Testis (tissue), 3 donors: ENCODE measurements around the gene VAMP1. TPM values are rescaled to one million over a fixed set of nuclear protein-coding genes. Genes with fewer than 3 reads are reported as not detected.
A peak's percentile ranks its signal among the peaks of the same experiment; 100 is the strongest.
"Not testable (repeated sequence)": the region's sequence is repeated elsewhere in the genome, so short reads cannot be mapped to it uniquely, and the experiment has no call there.

Experiments
- DNase-seq: peaks from one replicate; pipeline ENCODE4 v3.0.0-alpha.2; 2019
- H3K27ac ChIP-seq, 2 donors: fragments of 200-600 bp; sonication (generic); one replicate each; pipeline ENCODE4 v1.5.1; 2019
- H3K27me3 ChIP-seq: fragments of 200-600 bp; sonication (generic); one replicate; pipeline ENCODE4 v1.5.1; 2019
- H3K36me3 ChIP-seq: fragments of 200-600 bp; sonication (generic); one replicate; pipeline ENCODE4 v1.5.1; 2017; ENCODE audit warnings: low read depth; ENCODE audit errors: missing control alignments
- H3K4me1 ChIP-seq: fragments of 200-600 bp; sonication (generic); one replicate; pipeline ENCODE4 v1.5.1; 2019
- H3K4me3 ChIP-seq, 2 donors: fragments of 200-600 bp; sonication (generic); one replicate each; pipeline ENCODE4 v1.5.1; 2017 to 2019
- H3K9me3 ChIP-seq: fragments of 200-600 bp; sonication (generic); one replicate; pipeline ENCODE4 v1.5.1; 2017
- CTCF ChIP-seq, 3 experiments: fragments of 450-650 bp in 2 of 3; fragments of 200-600 bp in 1 of 3; sonication (generic) in 1 of 3; IDR thresholded peaks; one replicate each; pipeline ENCODE4 v1.5.1; 2016 to 2019; ENCODE audit warnings: antibody characterized with exemption in 3 of 3, mild to moderate bottlenecking in 2 of 3, moderate library complexity in 1 of 3
- POLR2A ChIP-seq: fragments of 450-650 bp; IDR thresholded peaks from one replicate; pipeline ENCODE4 v1.6.1; 2017; ENCODE audit warnings: antibody characterized with exemption, mild to moderate bottlenecking, moderate library complexity
- WGBS, 2 donors: methylation state at CpG; one replicate each; pipeline ENCODE4 v1.1.5; 2018; 5-methylcytosine and 5-hydroxymethylcytosine counted together
- intact Hi-C: fragments of 100-400 bp; cut with DNase I; formaldehyde crosslinking; loops from one replicate; pipeline ENCODE4 v1.15.1; 2023; ENCODE audit warnings: low total_unique reads
- polyA plus RNA-seq: library from polyadenylated mRNA; stranded (reverse); fragments of 350-450 nt; fragmentation: Illumina TruSeq; extraction: RNeasy Lipid Tissue Mini Kit (QIAGEN cat#74804); gene quantifications from one replicate; pipeline ENCODE4 v1.2.3, GENCODE V29; 2014; ENCODE audit warnings: low read depth, low replicate concordance; ENCODE audit not compliant: insufficient read depth
- total RNA-seq, 2 donors: library from RNA; depleted of rRNA; stranded (reverse); fragments of >200 nt; gene quantifications; one replicate each; pipeline ENCODE4 v1.2.3, GENCODE V29; 2016

The VAMP1 gene
- total and polyA plus RNA-seq, 3 donors from 2014 or later: 12.7 to 18.3 (median 15.0) TPM

GRCh38 chr12:6472491-6472890, 2.0 kb upstream of the VAMP1 start:
- intact Hi-C loops: no loop called here

DNA sequence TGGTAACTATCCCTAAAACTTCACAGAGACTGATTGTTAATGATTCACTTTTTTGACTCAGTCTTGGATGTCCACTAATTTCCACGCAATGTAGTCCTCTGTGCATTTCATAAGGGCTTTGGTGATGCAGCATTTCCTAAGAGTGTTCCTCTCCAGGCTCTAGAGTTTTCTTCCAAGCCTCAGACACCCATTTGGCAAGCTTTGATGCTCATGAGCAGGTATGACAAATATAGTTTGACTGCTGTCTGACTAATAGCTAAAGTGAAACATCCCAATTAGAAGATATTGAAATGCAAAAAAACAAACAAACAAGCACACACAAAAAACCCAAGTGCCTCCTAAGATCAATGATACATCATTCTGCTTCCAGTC, 1.5 kb upstream of the VAMP1 start:
- DNase-seq: no peak
- H3K4me1 ChIP-seq: peaks cover 13% of the 10 kb centered on the region
- TF ChIP-seq CTCF (IDR thresholded peaks at IDR 0.05) (no peak), POLR2A (no peak)
- H3K9me3 ChIP-seq: no peaks in the 10 kb centered on the region
- no peak overlapping the region for H3K4me3 ChIP-seq
- intact Hi-C loops: no loop called here
- H3K27ac ChIP-seq: no peak overlapping the region
- no peaks in the 10 kb centered on the region for H3K27me3 ChIP-seq
- 68 to 85% methylated on average over 1 of the region's 1 CpG for WGBS, 2 donors
- no peaks in the 10 kb centered on the region for H3K36me3 ChIP-seq

More at GRCh38 chr12:6472491-6472890, 2.0 kb upstream of the VAMP1 start:
- H3K4me1 ChIP-seq: peaks cover 13% of the 10 kb centered on the region
- H3K27me3 ChIP-seq: no peaks in the 10 kb centered on the region
- no peak for DNase-seq
- no peaks in the 10 kb centered on the region for H3K9me3 ChIP-seq
- H3K27ac ChIP-seq: no peak overlapping the region
- no peak overlapping the region for H3K4me3 ChIP-seq
- TF ChIP-seq POLR2A: no peak
- no peak for TF ChIP-seq CTCF (IDR thresholded peaks at IDR 0.05)
- H3K36me3 ChIP-seq: no peaks in the 10 kb centered on the region
- WGBS, 2 donors: 73 to 81% methylated on average over 11 of the region's 11 CpGs

DNA sequence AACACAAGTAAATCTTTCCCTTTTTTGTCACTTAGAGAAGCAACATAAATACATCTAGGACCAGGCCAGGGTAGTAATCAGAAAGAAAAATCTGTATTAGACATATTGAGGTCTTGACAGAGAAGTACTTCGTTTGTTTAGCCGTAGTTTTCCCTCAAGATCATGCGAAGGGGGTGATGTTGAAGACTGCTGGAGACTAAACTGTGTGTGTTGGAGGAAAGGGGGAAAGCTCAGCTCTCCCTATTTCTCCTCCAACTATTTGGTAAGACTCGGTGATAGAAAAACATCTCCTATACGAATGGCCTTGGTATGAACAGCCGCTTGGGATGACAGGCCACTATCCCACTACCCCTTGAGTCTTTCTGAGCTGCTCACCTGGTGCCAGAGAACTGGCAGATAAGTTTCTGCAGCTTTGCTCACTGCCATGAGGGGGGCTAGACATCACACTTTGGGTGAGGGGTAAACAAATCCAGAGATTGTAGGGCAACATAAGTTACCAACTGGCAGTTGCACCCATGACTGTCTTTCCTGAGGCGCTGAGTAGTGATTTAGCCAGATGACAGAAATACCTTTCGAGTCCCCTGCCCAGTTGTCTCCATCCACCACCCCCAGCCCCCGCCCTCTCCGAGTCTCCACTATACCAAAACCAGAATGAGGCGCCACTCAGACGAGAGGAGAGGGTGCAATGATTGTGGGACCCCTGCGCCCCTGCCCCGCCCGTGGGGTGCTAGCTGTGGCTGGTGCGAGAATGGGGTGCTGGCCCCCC, 685 bp downstream of the VAMP1 start:
- Histone ChIP-seq H3K4me3 (peak overlapping the region; percentile 79 to 80), H3K27me3 (no peaks in the 10 kb centered on the region), H3K4me1 (peaks cover 13% of the 10 kb centered on the region), H3K36me3 (no peaks in the 10 kb centered on the region), H3K27ac (peak overlapping the region; percentile 60 to 77), H3K9me3 (no peaks in the 10 kb centered on the region)
- TF ChIP-seq CTCF (IDR thresholded peaks at IDR 0.05) (no peak), POLR2A (no peak)
- 20 to 26% methylated on average over 15 to 16 of the region's 16 CpGs for WGBS, 2 donors
- intact Hi-C loops: no loop called here
- DNase-seq: no peak

DNA sequence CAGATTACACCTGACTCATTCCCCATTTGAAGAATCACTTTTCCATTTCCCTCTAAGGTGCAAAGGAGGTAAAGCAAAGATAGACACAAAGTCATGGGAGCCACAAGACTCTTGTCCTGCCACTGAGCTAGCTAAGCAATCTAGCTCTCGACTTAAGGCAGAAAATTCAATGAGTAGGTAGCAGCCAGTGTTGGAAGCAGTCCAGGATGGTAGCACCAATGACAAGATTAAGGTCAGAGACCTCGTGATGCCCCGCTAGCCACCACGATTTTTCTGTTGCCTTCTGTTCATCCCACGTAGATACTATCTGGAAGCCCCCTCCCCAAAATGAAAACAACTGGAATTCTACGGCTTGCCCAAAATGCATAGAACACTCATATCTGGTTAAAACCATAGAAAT, 1.4 kb downstream of the VAMP1 start:
- TF ChIP-seq CTCF (IDR thresholded peaks at IDR 0.05): no peak
- no peak for TF ChIP-seq POLR2A
- H3K4me3 ChIP-seq: no peak overlapping the region
- no peaks in the 10 kb centered on the region for H3K27me3 ChIP-seq
- H3K4me1 ChIP-seq: peaks cover 13% of the 10 kb centered on the region
- no peak overlapping the region for H3K27ac ChIP-seq
- H3K36me3 ChIP-seq: no peaks in the 10 kb centered on the region
- no peak for DNase-seq
- intact Hi-C loops: no loop called here
- 66 to 78% methylated on average over 6 of the region's 6 CpGs for WGBS, 2 donors
- H3K9me3 ChIP-seq: no peaks in the 10 kb centered on the region

DNA sequence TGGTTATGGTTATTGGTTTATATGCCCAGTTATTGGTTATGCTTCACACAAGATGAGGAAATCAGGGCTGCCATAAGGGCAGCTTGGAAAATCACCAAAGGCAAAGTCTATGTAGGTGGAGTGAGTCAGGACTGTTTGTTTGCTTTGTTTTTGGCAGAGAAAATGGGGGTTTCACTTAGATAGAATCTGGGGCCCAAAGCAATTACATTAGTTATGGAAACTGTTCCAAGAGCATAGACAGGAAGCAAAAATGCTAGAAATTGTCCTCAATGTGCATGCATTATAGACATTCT, 2.2 kb downstream of the VAMP1 start:
- Histone ChIP-seq H3K27me3 (no peaks in the 10 kb centered on the region), H3K27ac (no peak overlapping the region), H3K9me3 (no peaks in the 10 kb centered on the region), H3K4me1 (peaks cover 13% of the 10 kb centered on the region), H3K36me3 (no peaks in the 10 kb centered on the region), H3K4me3 (no peak overlapping the region)
- no peak for TF ChIP-seq POLR2A
- no peak for TF ChIP-seq CTCF (IDR thresholded peaks at IDR 0.05)
- DNase-seq: no peak
- intact Hi-C loops: no loop called here

DNA sequence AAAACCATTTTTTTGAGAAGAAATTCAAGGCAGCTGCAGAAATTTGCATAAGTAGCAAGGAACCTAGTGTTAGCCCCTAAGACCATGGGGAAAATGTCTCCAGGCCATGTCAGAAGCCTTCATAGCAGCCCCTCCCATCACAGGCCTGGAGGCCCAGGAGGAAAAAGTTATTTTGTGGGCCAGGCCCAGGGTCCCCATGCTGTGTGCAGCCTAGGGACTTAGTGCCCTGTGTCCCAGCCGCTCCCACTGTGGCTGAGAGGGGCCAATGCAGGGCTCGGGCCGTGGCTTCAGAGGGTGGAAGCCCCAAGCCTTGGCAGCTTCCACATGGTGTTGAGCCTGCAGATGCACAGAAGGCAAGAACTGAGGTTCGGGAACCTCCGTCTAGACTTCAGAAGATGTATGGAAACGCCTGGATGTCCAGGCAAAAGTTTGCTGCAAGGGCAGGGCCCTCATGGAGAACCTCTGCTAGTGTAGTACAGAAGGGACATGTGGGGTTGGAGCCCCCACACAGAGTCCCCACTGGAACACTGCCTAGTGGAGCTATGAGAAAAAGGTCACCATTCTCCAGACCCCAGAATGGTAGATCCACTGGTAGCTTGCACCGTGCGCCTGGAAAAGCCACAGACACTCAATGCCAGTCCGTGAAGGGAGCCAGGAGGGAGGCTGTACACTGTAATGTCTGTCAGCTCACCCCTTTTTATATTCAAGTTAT, 2.8 kb downstream of the VAMP1 start:
- H3K36me3 ChIP-seq, H3K4me3 ChIP-seq, H3K9me3 ChIP-seq, intact Hi-C loops, H3K27me3 ChIP-seq, DNase-seq, H3K27ac ChIP-seq: not testable (repeated sequence)
- 100% methylated on average over 4 to 9 of the region's 9 CpGs for WGBS, 2 donors
- H3K4me1 ChIP-seq: peaks cover 13% of the 10 kb centered on the region

GRCh38 chr12:6466751-6467150, 3.7 kb downstream of the VAMP1 start:
- intact Hi-C loops, H3K27me3 ChIP-seq, H3K27ac ChIP-seq, H3K4me3 ChIP-seq, DNase-seq, H3K36me3 ChIP-seq, H3K9me3 ChIP-seq: not testable (repeated sequence)
- peaks cover 13% of the 10 kb centered on the region for H3K4me1 ChIP-seq
- 80 to 95% methylated on average over 4 of the region's 4 CpGs for WGBS, 2 donors
